Smooth muscle cell (in vitro differentiated cells): ENCODE measurements around the gene IFNAR1. TPM values are rescaled to one million over a fixed set of nuclear protein-coding genes. Genes with fewer than 3 reads are reported as not detected.

Experiments used
- DNase-seq: peaks from one replicate; lab custom pipeline; 2025; ENCODE audit not compliant: unreplicated experiment; lab: John Stamatoyannopoulos, UW
- H2AFZ ChIP-seq: fragments of 200-600 bp; sonication (generic); 2 replicates; pipeline ENCODE4 v1.6.0; 2016; ENCODE audit warnings: antibody characterized with exemption, low read depth, mild to moderate bottlenecking
- H3F3A ChIP-seq: fragments of 200-600 bp; sonication (generic); 2 replicates; pipeline ENCODE4 v1.6.0; 2017; ENCODE audit warnings: antibody characterized with exemption, low read depth
- H3K27ac ChIP-seq: fragments of 200-600 bp; sonication (generic); 2 replicates; pipeline ENCODE4 v1.5.1; 2016; ENCODE audit warnings: low read depth, mild to moderate bottlenecking
- H3K27me3 ChIP-seq: fragments of 200-600 bp; sonication (generic); 2 replicates; pipeline ENCODE4 v1.6.1; 2016; ENCODE audit warnings: low read depth, mild to moderate bottlenecking
- H3K36me3 ChIP-seq: fragments of 200-600 bp; sonication (generic); 2 replicates; pipeline ENCODE4 v1.5.1; 2016; ENCODE audit warnings: low read depth
- H3K4me1 ChIP-seq: fragments of 200-600 bp; sonication (generic); 2 replicates; pipeline ENCODE4 v1.5.1; 2016; ENCODE audit warnings: low read depth
- H3K4me2 ChIP-seq: fragments of 200-600 bp; sonication (generic); 2 replicates; pipeline ENCODE4 v1.6.0; 2016; ENCODE audit warnings: mild to moderate bottlenecking
- H3K4me3 ChIP-seq: fragments of 200-600 bp; sonication (generic); 2 replicates; pipeline ENCODE4 v1.5.1; 2016; ENCODE audit warnings: mild to moderate bottlenecking
- H3K79me2 ChIP-seq: fragments of 200-600 bp; sonication (generic); 2 replicates; pipeline ENCODE4 v1.6.0; 2016; ENCODE audit warnings: low read depth, mild to moderate bottlenecking
- H3K9ac ChIP-seq: fragments of 200-600 bp; sonication (generic); 2 replicates; pipeline ENCODE4 v1.6.0; 2016; ENCODE audit warnings: low read depth
- H3K9me3 ChIP-seq: fragments of 200-600 bp; sonication (generic); replicated peaks from 2 replicates; pipeline ENCODE4 v1.5.1; 2016; ENCODE audit warnings: low read depth
- H4K20me1 ChIP-seq: fragments of 200-600 bp; sonication (generic); 2 replicates; pipeline ENCODE4 v1.6.0; 2016; ENCODE audit warnings: low read depth
- CTCF ChIP-seq: fragments of 200-600 bp; sonication (generic); IDR thresholded peaks from 2 replicates; pipeline ENCODE4 v1.5.1; 2017; ENCODE audit warnings: borderline replicate concordance, mild to moderate bottlenecking, antibody characterized with exemption; ENCODE audit not compliant: insufficient read depth, poor library complexity, severe bottlenecking
- WGBS: methylation state at CpG from one replicate; pipeline ENCODE4 v1.1.7; 2016; ENCODE audit warnings: low lambda C conversion rate; 5-methylcytosine and 5-hydroxymethylcytosine counted together
- polyA plus RNA-seq: library from polyadenylated mRNA; unstranded; fragments of >200 nt; fragmentation: Nextera tagmentation; extraction: Ambion mirVana; gene quantifications from 2 replicates; pipeline ENCODE4 v1.2.1, GENCODE V29; 2016
- total RNA-seq: library from RNA; depleted of rRNA; stranded (reverse); fragments of >200 nt; gene quantifications from 2 replicates; pipeline ENCODE4 v1.2.3, GENCODE V29; 2014

The IFNAR1 gene
- total and polyA plus RNA-seq, 2 experiments from 2014 or later = 37.1 to 93.0 TPM

GRCh38 chr21:33291686-33292085 lies 33.1 kb upstream of the IFNAR1 start:
- no peaks in the 10 kb centered on the region for H3K4me1 ChIP-seq
- over 99% methylated on average over 9 of the region's 9 CpGs for WGBS
- no peak for TF ChIP-seq CTCF

GRCh38 chr21:33292724-33293123 lies 32.0 kb upstream of the IFNAR1 start:
- WGBS = 92% methylated on average over 5 of the region's 5 CpGs
- no peak overlapping the region for H3K4me2 ChIP-seq
- H3K9ac ChIP-seq = no peak overlapping the region

More at GRCh38 chr21:33291686-33292085, 33.1 kb upstream of the IFNAR1 start:
- H3K9ac ChIP-seq = no peak overlapping the region
- no peak overlapping the region for H3K4me3 ChIP-seq
- H3K4me2 ChIP-seq = no peak overlapping the region
- no peak overlapping the region for H2AFZ ChIP-seq
- no peak for DNase-seq
- H4K20me1 ChIP-seq = no peaks in the 10 kb centered on the region
- no peaks in the 10 kb centered on the region for H3K9me3 ChIP-seq
- no peaks in the 10 kb centered on the region for H3K79me2 ChIP-seq
- H3K27me3 ChIP-seq = no peaks in the 10 kb centered on the region
- H3F3A ChIP-seq = no peaks in the 10 kb centered on the region
- H3K36me3 ChIP-seq = no peaks in the 10 kb centered on the region
- H3K27ac ChIP-seq = no peak overlapping the region

GRCh38 chr21:33293136-33293535 lies 31.6 kb upstream of the IFNAR1 start:
- H3K27ac ChIP-seq = no peak overlapping the region
- no peak for TF ChIP-seq CTCF
- H3K4me3 ChIP-seq = no peak overlapping the region
- no peaks in the 10 kb centered on the region for H3K79me2 ChIP-seq
- H3K27me3 ChIP-seq = no peaks in the 10 kb centered on the region
- WGBS = 97% methylated on average over 7 of the region's 7 CpGs
- H3K36me3 ChIP-seq = no peaks in the 10 kb centered on the region
- H3K4me2 ChIP-seq = no peak overlapping the region
- H2AFZ ChIP-seq = no peak overlapping the region
- H3F3A ChIP-seq = no peaks in the 10 kb centered on the region
- DNase-seq = no peak
- no peaks in the 10 kb centered on the region for H4K20me1 ChIP-seq
- H3K9me3 ChIP-seq = no peaks in the 10 kb centered on the region
- no peaks in the 10 kb centered on the region for H3K4me1 ChIP-seq
- no peak overlapping the region for H3K9ac ChIP-seq

More at GRCh38 chr21:33292724-33293123, 32.0 kb upstream of the IFNAR1 start:
- no peaks in the 10 kb centered on the region for H3K4me1 ChIP-seq
- no peaks in the 10 kb centered on the region for H4K20me1 ChIP-seq
- no peak overlapping the region for H3K27ac ChIP-seq
- no peaks in the 10 kb centered on the region for H3K36me3 ChIP-seq
- no peak for DNase-seq
- no peaks in the 10 kb centered on the region for H3F3A ChIP-seq
- no peak overlapping the region for H3K4me3 ChIP-seq
- H3K27me3 ChIP-seq = no peaks in the 10 kb centered on the region
- no peaks in the 10 kb centered on the region for H3K9me3 ChIP-seq
- no peaks in the 10 kb centered on the region for H3K79me2 ChIP-seq
- H2AFZ ChIP-seq = no peak overlapping the region
- no peak for TF ChIP-seq CTCF

GRCh38 chr21:33293811-33294216 lies 31.0 kb upstream of the IFNAR1 start:
- Histone ChIP-seq H3K27ac (no peak overlapping the region), H3F3A (no peaks in the 10 kb centered on the region), H3K9ac (no peak overlapping the region), H3K27me3 (no peaks in the 10 kb centered on the region), H4K20me1 (no peaks in the 10 kb centered on the region), H3K4me1 (no peaks in the 10 kb centered on the region), H3K4me3 (no peak overlapping the region), H3K36me3 (no peaks in the 10 kb centered on the region), H2AFZ (no peak overlapping the region), H3K79me2 (no peaks in the 10 kb centered on the region), H3K9me3 (no peaks in the 10 kb centered on the region), H3K4me2 (no peak overlapping the region)
- no peak for DNase-seq
- 64% methylated on average over 7 of the region's 7 CpGs for WGBS
- no peak for TF ChIP-seq CTCF
